Vagina (tissue), 2 donors: Measurements from ENCODE around the gene OS9. TPM values are rescaled to one million over a fixed set of nuclear protein-coding genes. Genes with fewer than 3 reads are reported as not detected.

ENCODE experiments used
- DNase-seq, 2 donors: peaks; one replicate each; pipeline ENCODE4 v3.0.0-alpha.2; 2017; ENCODE audit errors: extremely low spot score in 2 of 2
- H3K27ac ChIP-seq: fragments of 200-600 bp; sonication (generic); one replicate; pipeline ENCODE4 v1.5.1; 2019
- H3K27me3 ChIP-seq: fragments of 200-600 bp; sonication (generic); one replicate; pipeline ENCODE4 v1.5.1; 2019
- H3K36me3 ChIP-seq, 2 donors: fragments of 200-600 bp; sonication (generic); one replicate each; pipeline ENCODE4 v1.5.1; 2017 to 2019
- H3K4me1 ChIP-seq: fragments of 200-600 bp; sonication (generic); one replicate; pipeline ENCODE4 v1.5.1; 2019
- H3K4me3 ChIP-seq, 2 donors: fragments of 200-600 bp; sonication (generic); 1 replicate in 1 of 2; 2 replicates in 1 of 2; pipeline ENCODE4 v1.5.1; 2016 to 2019
- H3K9me3 ChIP-seq: fragments of 200-600 bp; sonication (generic); one replicate; pipeline ENCODE4 v1.5.1; 2019
- POLR2A ChIP-seq, 2 donors: fragments of 450-650 bp; IDR thresholded peaks; one replicate each; pipeline ENCODE4 v1.6.1; 2017; ENCODE audit warnings: antibody characterized with exemption in 2 of 2, mild to moderate bottlenecking in 2 of 2, moderate library complexity in 2 of 2
- POLR2AphosphoS5 ChIP-seq, 2 donors: sonication (generic); formaldehyde crosslinking; IDR thresholded peaks; one replicate each; pipeline ENCODE4 v1.9.0; 2017; ENCODE audit warnings: antibody characterized with exemption in 2 of 2, mild to moderate bottlenecking in 2 of 2, low read depth in 1 of 2; ENCODE audit not compliant: insufficient read depth in 1 of 2
- intact Hi-C: fragments of 100-400 bp; cut with DNase I; formaldehyde crosslinking; loops from one replicate; pipeline ENCODE4 v1.15.1; 2023
- total RNA-seq: library from RNA; depleted of rRNA; stranded (reverse); fragments of >200 nt; gene quantifications from one replicate; pipeline ENCODE4 v1.2.3, GENCODE V29; 2016
- TF ChIP-seq, protein P1 (sequence below), 3 experiments: fragments of 450-650 bp in 2 of 3; fragments of 200-600 bp in 1 of 3; sonication (generic) in 1 of 3; IDR thresholded peaks; one replicate each; pipeline ENCODE4 v1.5.1; 2017 to 2019; ENCODE audit warnings: antibody characterized with exemption in 3 of 3, mild to moderate bottlenecking in 2 of 3, moderate library complexity in 2 of 3

The OS9 gene
- total RNA-seq, 1 donor from 2014 or later: 105 TPM

- Histone ChIP-seq H3K36me3 (peaks cover 0 to 37% of the 10 kb centered on the region in 2 donors), H3K4me3 (no peak overlapping the region), H3K27me3 (no peaks in the 10 kb centered on the region), H3K9me3 (no peaks in the 10 kb centered on the region), H3K27ac (no peak overlapping the region), H3K4me1 (peaks cover 10% of the 10 kb centered on the region)
- intact Hi-C loops: no loop called here
- TF ChIP-seq POLR2AphosphoS5 (IDR thresholded peaks at IDR 0.05; ENCODE audit: insufficient read depth in 1 of 2, low read depth in 1 of 2) (no peak), POLR2A (IDR thresholded peaks at IDR 0.05) (no peak)
- TF ChIP-seq, protein P1, sequence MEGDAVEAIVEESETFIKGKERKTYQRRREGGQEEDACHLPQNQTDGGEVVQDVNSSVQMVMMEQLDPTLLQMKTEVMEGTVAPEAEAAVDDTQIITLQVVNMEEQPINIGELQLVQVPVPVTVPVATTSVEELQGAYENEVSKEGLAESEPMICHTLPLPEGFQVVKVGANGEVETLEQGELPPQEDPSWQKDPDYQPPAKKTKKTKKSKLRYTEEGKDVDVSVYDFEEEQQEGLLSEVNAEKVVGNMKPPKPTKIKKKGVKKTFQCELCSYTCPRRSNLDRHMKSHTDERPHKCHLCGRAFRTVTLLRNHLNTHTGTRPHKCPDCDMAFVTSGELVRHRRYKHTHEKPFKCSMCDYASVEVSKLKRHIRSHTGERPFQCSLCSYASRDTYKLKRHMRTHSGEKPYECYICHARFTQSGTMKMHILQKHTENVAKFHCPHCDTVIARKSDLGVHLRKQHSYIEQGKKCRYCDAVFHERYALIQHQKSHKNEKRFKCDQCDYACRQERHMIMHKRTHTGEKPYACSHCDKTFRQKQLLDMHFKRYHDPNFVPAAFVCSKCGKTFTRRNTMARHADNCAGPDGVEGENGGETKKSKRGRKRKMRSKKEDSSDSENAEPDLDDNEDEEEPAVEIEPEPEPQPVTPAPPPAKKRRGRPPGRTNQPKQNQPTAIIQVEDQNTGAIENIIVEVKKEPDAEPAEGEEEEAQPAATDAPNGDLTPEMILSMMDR (IDR thresholded peaks at IDR 0.05): no peak
- peak; percentile 49 to 78 for DNase-seq
These were observed 29.0 kb downstream of the OS9 start for GRCh38 chr12:57722716-57723629.

- TF ChIP-seq, protein P1 (IDR thresholded peaks at IDR 0.05): no peak
- TF ChIP-seq POLR2A (IDR thresholded peaks at IDR 0.05) (no peak), POLR2AphosphoS5 (IDR thresholded peaks at IDR 0.05; ENCODE audit: insufficient read depth in 1 of 2, low read depth in 1 of 2) (no peak)
- DNase-seq: no peak
- intact Hi-C loops: no loop called here
- no peaks in the 10 kb centered on the region for H3K9me3 ChIP-seq
- H3K27ac ChIP-seq: no peak overlapping the region
- peaks cover 10% of the 10 kb centered on the region for H3K4me1 ChIP-seq
- H3K36me3 ChIP-seq: peaks cover 0 to 30% of the 10 kb centered on the region in 2 donors
- H3K27me3 ChIP-seq: no peaks in the 10 kb centered on the region
- H3K4me3 ChIP-seq: no peak overlapping the region
These were observed 29.7 kb downstream of the OS9 start for GRCh38 chr12:57723630-57723962.

DNA sequence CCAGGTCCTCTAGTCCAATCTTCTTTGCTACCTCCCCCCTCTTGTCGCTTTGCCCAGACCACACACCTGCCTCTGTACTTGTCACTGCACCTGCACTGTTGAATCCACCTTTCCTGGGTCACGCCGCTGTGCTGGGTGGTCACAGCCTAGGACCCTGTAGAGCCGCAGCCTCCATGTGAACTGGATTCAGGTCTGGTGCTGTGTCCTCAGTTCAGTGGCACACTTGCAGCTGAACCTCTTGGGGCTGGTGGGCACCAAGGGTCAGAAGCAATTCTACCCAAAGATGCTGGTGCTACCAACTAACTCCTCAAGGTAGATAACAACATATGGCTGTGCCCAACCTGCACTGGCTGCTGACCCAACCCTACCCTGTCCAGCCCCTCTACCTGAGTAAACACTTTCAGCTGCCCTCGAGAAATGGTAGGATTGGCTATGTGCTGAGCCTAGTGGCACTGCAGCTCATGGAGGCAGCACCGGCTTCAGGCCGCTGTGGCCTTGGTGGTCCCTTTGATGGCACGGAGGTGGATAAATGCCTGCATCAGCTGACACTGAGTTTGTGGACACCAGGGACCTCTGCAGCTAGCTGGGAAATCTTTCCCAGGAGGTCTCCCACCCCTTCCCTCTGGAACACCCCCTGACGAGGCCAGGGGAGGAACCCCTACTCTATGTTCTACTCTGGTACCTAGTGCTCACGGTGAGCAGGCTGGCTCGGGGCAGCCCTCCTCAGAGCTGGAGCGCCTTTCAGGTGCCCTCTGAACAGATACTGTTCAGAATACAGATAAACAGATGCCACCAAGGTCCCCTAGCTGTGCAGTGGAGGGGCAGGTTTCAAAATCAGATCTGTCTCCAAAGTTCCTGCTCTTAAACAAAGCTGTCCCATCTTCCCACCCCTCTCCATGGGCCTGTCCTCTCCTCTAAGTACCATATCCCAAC is 30.3 kb downstream of the OS9 start:
- no peaks in the 10 kb centered on the region for H3K27me3 ChIP-seq
- no peaks in the 10 kb centered on the region for H3K9me3 ChIP-seq
- TF ChIP-seq, protein P1 (IDR thresholded peaks at IDR 0.05): no peak
- TF ChIP-seq POLR2A (IDR thresholded peaks at IDR 0.05): no peak
- no peak for TF ChIP-seq POLR2AphosphoS5 (IDR thresholded peaks at IDR 0.05; ENCODE audit: insufficient read depth in 1 of 2, low read depth in 1 of 2)
- intact Hi-C loops: loop anchor here (2.0 kb wide), 1 partner anchor 59 kb away; the partner anchor contains the start of gene TSFM
- peaks cover 10% of the 10 kb centered on the region for H3K4me1 ChIP-seq
- peak in 1 of 2 donors; percentile 84 for DNase-seq
- H3K36me3 ChIP-seq: peaks cover 0 to 24% of the 10 kb centered on the region in 2 donors
- no peak overlapping the region for H3K4me3 ChIP-seq
- no peak overlapping the region for H3K27ac ChIP-seq

GRCh38 chr12:57724936-57725740 is 31.2 kb downstream of the OS9 start:
- DNase-seq: peak; percentile 43 to 81

More at GRCh38 chr12:57724936-57725740, 31.2 kb downstream of the OS9 start:
- no peaks in the 10 kb centered on the region for H3K9me3 ChIP-seq
- intact Hi-C loops: loop anchor here (2.0 kb wide), 1 partner anchor 58 kb away; the partner anchor contains the start of gene TSFM
- no peak for TF ChIP-seq POLR2AphosphoS5 (IDR thresholded peaks at IDR 0.05; ENCODE audit: insufficient read depth in 1 of 2, low read depth in 1 of 2)
- TF ChIP-seq, protein P1 (IDR thresholded peaks at IDR 0.05): no peak
- no peak for TF ChIP-seq POLR2A (IDR thresholded peaks at IDR 0.05)
- H3K27ac ChIP-seq: no peak overlapping the region
- peak overlapping the region in 1 of 2 donors; percentile 66 for H3K4me3 ChIP-seq
- H3K4me1 ChIP-seq: peaks cover 10% of the 10 kb centered on the region
- H3K36me3 ChIP-seq: peaks cover 0 to 15% of the 10 kb centered on the region in 2 donors
- H3K27me3 ChIP-seq: no peaks in the 10 kb centered on the region
